ELR (cell line): ENCODE measurements around the gene ROBO4.

ENCODE experiments used
- DNase-seq: peaks from one replicate; pipeline ENCODE4 v3.0.0-alpha.2; 2015; ENCODE audit warnings: low read depth

ROBO4 gene

DNA sequence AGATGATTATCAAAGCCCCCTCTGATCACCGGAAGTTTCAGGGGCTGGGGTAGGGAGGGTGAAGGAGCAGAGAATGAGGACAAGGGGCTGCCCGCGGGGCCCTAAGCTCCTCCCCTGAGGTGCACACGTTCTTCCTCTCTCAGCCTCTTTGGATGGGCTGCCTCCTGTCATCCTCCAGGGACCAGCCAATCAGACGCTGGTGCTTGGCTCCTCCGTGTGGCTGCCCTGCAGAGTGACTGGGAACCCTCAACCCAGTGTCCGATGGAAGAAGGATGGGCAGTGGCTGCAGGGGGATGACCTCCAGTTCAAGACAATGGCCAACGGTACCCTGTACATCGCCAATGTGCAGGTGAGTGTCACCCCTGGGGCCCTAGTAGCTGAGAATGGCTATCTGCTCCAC, 24.9 kb downstream of the ROBO4 start:
- no peak for DNase-seq

DNA sequence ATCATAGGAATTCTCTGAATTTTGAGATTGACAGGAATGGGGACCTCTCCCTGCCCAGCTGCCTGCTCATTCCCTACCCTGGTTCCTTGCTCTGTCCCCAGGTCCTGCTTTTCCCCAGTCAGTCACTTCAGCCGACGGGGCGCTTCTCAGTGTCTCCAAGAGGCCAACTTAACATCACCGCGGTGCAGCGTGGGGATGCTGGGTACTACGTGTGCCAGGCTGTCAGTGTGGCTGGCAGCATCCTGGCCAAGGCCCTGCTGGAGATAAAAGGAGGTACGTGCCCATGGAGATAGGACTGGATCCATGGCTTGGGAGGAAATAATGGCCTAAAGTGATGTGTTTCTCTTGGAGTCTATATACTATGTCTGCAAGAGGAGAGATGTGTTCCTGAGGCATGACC, 25.4 kb downstream of the ROBO4 start:
- DNase-seq: no peak

DNA sequence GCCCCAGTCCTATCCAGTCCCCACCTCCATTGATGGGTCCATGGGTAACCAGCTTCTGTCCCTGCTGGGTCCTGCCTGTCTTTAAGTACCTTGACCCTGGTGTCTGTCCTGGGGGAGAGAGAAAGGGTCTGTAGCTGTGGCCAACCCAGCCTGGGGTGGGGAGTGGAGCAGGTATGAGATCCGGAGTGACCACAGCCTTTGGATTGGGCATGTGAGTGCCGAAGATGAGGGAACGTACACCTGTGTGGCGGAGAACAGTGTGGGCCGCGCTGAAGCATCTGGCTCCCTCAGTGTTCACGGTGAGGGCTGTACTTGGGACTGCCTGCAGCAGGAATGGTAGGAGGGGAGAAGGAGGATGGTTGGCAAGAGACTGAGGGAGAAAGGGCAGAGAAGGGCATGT, 27.2 kb downstream of the ROBO4 start:
- no peak for DNase-seq

DNA sequence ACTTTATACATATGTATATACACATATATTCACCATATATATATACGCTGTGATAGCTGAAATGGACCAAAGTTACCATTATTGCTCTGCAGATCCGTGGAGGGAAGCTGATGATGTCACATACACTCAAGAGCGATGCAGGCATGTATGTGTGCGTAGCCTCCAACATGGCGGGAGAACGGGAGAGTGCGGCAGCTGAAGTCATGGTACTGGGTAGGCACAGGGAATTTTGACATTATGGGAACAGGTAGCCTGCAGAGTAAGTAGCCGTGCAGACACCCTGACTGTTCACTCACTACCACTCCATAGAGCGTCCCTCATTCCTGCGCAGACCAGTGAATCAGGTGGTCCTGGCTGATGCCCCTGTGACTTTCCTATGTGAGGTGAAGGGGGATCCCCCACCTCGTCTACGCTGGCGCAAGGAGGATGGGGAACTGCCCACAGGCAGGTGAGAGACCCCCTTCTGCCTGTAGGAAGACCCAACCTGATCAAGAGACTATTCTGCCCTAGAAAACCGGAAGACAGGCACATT, 27.7 kb downstream of the ROBO4 start:
- no peak for DNase-seq

DNA sequence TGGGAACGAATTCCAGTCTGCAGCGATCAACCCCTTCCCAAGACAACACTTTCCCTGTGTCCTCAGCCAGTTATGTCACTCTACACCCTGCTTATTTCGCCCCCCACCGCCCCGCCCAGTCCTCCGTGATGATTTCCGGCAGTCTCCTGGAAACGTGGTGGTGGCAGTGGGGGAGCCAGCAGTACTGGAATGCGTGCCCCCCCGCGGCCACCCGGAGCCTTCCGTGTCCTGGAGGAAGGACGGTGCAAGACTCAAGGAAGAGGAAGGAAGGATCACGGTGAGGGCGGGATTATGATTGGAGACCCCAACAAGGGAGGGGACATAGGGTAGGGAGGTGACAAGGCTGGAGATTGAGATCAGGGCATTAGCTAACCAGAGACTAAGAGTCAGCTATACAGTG, 28.3 kb downstream of the ROBO4 start:
- no peak for DNase-seq

DNA sequence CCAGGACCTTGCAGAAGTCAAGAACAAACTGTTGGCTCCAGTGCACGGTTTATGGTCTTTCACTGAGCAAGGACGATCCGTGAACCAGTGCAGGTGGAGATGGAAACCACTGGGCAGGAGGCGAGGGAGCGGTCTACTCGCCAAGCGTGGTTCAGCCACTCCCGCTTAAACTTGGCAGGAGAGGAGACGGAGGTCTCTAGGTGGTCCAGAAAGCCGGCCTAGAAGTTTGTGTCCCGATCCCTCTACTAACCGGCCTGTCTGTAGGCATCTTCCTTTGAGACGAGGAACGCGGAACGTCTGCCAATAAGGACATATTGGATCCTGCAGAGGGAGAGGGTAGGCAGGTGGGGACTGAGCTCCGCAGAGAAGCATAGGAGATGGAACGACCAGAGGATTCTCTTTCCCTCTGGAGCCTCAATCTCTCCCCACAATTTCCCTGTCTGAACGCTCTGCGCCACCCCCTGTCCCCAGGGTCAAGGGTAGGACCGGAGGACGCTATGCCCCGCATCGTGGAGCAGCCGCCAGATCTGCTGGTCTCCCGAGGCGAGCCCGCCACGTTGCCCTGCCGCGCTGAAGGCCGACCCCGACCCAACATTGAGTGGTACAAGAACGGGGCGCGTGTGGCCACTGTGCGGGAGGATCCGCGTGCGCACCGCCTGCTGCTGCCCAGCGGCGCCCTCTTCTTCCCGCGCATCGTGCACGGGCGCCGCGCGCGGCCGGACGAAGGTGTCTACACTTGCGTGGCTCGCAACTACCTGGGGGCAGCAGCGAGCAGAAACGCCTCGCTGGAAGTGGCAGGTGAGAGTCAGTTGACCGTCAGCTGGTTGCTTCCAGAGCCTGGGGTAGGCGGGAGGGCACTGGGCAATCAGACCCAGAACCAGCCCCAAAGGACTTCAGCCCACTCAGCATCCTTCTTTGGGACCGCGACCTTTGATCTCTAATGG, 29.1 kb downstream of the ROBO4 start:
- no peak for DNase-seq

DNA sequence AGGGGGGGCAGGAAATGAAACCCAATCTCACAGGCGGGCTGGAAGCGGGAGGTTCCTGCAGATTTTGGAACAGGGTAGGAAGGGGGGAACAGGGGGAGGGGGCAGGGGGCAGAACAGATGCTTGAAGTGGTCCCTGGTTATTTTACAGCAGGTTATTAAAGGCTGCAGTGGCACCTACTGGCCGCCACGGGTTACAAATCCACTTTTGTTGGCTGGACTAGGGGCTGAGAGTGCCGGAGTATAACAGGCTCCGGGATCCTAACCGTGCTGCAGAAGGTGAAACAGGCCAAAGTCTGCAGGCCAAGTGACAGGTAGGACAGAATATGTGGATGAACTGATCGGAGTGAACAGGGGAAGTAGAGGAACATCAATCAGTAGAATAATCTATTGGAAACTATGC, 30.0 kb downstream of the ROBO4 start:
- DNase-seq: peak; percentile 61

DNA sequence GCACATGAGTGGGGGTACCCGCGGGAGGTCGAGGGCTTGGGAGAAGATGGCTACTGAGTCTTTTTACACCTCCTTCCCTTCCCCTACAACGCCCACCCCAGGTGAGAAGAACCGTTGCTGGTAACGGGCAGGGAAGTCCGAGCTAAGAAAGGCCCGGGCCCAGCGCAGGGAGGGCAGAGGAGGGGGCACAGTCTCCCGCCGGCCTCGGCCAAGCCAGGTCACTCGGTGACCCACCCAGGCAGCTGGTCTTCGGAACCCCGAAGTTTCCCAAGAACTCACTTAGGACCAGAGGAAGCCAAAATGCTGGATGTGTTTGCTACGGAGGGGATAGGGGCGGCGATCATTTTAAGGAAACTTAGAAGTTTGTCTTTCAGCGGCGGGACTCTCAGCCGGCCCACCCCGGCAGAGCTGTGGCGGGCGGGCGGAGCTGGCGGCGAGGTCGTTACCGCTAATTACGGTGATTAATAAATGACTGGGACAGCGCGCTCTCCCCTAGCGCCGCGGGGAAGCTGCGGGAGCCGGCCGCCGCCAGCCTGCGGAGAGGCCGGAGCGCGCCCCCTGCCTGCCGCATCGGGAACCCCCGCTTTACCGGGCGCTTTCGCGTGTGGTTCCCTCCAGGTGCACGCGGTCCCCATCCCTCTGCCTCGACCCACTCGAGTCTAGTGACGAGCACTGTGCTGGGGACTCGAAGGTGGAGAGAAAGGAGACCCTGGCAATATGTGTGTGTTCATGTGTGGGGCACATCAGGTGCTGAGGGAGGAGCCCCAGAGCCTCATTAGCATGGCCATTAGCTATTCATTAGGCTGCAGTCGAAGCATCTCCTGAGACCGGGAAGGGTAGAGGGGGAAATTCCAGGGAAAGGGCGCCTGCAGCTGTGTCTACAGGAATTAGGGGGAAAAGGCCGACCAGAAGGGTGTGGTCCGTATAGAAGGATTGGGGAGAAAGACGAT, 31.5 kb downstream of the ROBO4 start:
- DNase-seq: peak; percentile 49

DNA sequence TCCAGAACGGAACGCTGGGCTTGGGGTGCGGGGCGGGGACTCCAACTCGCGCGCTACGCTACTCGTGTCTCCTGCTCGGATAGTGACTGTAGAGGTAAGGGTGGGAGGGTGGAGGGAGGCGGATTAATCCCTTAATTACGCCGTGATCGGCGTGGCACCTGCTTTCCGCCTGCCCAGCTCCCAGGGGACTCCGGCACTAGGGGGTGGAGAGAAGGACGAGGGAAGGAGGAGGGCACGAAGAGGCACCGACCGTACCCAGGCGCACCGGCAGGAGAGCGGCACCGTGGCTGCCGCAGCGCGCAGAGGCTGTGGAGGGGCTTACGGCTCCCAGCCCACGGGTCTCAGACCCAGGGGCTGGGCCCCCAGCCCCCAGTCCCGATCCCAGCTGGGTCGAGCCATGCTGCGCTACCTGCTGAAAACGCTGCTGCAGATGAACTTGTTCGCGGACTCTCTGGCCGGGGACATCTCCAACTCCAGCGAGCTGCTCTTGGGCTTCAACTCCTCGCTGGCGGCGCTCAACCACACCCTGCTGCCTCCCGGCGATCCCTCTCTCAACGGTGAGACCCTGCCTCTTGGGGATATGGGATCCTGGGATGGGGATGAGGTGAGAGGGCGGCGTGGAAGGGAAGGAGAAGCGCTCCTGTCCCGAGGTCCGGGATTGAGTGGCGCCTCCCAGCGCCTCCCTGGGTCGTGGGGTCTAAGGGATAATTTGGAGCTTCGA, 32.3 kb downstream of the ROBO4 start, which contains the start of gene ROBO3:
Gene ROBO3 (plus strand): TSS at position 252 of the 721 bp plus-strand sequence. CDS start 146 bp downstream, at position 398.
- no peak for DNase-seq

DNA sequence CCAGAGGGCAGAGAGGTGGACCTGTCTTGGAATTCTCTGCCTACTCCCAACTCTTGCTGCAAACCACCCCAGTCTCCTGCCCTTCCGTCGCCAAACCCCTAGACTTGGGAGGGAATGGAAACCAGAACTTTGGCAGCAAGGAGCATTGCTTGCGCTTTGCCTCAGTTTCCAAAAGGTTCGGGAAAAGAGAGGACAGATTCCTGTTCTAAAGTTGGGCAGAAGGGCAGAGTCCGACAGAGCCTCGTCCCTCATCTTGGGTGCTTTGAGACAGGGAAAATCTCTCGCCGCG, 32.8 kb downstream of the ROBO4 start:
- no peak for DNase-seq

DNA sequence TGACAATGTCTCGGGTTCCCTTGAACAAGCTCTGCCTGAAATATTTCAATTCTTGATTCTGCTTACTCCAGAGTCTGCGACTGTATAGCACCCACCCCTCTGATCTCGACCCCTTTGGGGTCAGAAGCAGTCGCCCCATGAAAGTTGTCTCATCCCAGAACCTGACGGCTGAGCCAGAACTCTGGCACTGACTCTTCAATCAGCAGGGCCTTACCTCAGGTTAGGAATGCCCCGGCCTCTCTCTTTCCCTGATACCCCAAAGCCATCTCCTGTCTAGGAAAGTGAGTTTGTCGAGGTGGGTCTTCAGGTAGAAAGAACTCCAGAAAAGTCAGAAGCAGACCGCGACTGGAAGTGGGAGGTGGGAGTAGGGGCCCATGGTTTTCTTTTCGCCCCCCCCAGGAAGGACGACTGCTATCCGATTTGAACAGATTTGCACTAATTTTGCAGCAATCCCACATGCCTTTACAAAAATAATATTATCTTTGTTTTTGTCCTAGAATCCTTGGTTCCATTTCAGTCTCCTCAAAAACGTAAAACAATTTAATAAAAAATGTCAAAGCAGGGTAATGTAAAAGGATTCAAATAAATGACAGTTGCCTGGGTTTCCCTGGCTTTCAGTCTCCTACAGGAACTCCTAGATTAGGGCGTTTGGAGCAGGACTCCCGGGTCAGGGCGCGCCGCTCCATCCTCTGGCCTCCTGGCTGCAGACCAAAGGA, 33.3 kb downstream of the ROBO4 start:
- DNase-seq: no peak

DNA sequence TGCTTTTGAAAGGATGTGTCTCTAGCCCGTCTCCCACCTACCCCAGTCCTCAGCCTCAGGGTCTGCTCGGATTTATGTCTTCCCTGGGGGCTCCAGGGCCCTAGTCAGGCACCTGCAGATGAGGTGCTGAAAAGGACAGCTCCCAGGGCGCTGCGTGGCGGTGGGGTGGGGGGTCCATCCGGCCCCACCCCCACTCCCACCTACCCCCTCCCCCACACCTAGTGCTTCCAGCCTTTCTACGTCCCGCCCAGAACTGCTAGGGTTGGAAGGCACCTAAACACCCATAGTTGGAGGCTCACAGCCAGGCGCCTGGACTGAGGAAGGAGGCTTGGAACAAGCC, 33.9 kb downstream of the ROBO4 start:
- no peak for DNase-seq

DNA sequence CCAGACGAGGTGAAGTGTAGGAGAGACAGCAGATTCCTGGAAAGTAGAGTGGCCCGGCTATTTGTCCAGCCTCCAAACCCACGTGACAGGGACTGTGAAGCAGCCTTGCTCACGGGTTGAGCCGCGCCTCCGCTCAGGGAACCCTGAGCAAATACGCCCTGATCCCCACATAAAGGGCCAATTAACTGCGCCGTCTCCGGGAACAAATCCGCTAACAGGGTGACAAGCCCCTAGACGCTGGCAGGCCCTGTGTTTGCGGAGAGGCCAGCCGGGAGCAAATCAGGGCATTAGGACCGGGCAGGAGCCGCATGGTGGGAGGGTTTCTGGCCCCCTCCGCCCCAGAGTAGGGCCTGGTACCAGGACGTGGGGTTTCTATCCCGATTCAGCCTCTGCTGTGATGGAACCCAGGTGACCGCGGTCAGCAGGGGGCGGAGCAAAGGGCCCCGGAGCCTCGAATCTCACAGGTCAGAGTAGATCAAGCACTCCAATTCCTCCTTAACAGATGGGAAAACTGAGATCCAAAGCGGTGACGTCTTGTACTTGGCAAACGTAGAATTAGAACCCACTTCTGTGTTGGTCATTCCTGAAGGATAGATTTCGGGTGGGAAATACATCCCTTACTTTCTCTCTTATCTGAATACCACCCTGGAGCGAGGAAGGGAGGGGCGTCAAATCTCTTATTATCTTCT, 34.4 kb downstream of the ROBO4 start:
- peak; percentile 56 for DNase-seq

DNA sequence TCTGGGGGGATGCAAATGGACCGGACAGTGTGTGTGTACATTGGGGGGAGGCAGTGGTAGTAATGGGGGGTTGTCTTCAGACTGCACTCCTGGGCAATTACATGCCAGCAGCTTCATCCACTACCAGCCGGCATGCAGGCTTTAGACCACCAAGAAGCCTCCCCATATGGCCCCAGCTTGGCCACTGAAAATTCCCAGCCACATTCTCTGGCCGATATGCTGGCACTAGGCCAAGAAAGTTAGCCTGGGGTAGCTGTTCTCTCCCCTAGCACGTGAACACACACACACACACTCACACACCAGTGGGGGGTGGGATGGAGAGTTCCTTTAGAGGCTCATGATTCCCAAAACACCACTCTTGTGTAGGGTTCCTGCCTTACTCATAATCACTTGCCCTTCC, 36.0 kb downstream of the ROBO4 start:
- DNase-seq: no peak

DNA sequence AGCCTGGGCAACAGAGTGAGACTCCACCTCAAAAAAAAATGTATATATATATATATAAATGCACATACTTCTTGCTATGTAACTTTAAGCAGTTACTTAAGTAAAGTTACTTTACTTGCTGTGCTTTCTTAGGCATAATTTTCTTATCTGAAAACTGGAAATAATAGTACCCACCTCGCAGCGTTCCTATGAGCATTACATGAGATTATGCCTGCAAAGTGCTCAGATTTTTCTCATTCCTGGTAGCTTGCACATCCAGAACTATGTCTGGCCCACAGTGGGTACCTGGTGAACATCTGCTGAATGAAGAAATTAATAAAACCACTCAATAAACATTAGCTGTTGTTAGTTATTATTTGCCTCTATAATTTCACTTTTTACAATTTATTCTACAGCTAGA, 38.5 kb downstream of the ROBO4 start:
- DNase-seq: no peak

DNA sequence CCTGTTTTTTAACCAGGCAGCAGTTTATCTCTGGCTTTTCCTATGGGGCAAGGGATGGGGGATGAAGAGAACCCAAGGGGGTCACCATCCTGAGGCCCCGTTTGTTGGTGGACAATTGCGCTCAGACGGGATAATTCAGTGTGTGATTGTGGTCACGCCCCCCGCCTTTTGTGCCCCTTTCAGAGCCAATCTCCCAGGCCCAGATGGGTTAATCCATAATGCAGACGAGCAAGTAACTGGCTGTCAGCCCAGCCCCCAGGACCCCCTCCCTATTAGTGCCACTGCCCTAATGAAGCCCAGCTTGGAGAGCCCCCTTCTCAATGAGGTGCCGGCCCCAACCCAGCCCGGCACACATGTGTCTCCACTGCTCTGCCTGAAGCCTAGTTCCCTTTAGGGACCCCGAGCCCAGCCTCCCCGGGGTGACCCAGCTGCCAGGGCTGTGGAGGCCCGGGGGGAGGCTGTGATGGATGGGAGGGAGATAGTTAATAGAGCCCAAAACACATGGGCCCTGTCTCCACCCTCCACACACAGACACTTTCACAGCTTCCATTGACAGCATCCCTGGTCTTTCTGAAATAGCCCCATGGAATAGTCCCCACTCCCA, 51.5 kb downstream of the ROBO4 start:
- no peak for DNase-seq

DNA sequence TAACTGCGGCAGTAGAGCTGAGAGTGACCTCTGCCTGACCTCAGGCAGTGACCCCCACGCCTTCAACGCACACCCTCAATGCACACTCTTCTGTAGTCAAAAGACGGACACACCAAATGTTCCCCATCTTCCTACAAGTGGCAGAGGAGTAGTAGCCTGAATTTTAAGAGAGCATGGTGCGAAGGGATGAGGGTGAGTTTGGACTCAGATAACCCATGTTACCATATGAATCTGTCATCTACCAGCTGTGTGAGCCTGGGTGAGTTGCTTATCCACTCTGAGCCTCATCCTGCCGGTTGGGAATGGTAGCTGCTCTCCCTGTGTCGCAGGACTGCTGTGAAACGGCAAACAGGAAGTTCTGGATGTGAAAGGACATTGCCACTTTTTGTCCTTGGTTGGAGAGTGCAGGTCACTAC, 53.0 kb downstream of the ROBO4 start:
- no peak for DNase-seq

DNA sequence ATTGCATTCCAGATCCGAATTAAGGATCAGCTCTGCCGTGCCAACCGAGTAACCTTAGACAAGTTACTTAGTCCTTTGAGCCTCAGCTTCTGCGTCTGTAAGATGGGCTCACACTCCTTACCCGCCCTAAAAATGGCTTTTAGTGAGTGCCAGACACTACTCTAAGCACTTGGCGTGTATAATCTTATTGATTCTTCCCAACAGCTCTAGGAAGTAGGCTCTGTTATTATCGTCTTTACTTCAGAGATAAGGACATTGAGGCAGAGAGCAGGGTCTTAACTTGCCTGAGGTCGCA, 54.1 kb downstream of the ROBO4 start:
- no peak for DNase-seq

DNA sequence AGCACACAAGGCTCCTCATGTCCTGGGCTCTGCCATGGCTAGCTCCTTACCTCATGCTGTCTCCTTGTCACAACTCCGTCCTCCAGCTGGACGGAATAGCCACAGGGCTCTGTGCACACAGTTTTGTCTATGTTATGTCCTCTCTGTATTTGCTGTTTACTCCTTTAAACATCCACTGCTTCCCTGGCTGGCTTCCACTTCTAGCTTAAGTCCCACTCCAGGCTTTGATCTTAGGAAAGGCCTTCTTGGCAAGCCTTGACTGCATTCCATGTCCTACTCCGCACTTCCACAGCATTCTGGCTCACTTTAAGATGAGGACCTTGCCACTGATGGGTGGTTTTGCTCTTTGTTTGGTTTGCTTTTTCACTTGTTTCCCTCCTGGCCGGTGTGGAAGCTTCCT, 55.4 kb downstream of the ROBO4 start:
- DNase-seq: no peak

DNA sequence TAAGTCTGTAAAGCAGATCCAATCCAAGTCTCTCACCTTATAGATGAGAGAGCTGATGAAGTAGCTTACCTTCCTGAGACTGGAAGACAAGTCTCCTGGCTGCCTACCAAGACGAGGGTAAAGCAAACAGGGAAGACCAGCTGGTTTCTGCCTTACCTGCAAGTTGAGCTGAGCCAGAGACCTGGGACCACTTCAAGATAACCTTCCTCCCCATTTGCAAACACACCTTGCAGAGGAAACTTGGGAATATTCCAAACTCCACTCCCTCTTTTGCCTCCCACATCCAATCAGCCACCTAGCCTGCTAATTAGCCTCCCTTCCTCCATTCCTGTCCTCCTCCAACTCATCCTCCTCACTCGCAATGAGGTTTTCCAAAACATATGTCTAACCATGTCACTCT, 55.8 kb downstream of the ROBO4 start:
- DNase-seq: no peak

DNA sequence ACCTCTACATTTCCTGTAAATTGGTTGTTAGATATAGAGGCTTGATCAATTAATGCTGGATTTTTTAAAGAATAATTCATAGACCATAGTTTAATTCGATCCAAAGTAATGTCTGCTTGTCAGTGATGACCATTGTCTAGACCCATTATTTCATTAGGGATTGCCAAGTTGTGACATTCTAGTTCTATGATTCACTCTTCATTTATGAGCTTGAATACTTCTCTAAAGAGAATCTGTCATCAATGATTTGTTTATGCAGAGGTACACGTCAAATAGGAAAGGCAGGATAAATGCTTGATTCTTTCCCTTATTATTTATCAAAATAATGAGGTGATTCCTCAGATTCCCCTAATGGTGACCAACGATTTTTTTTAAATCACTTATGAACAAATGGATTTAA, 56.5 kb downstream of the ROBO4 start:
- DNase-seq: peak; percentile 32
